ENCODE measurements around the gene KCTD17.

The KCTD17 gene

DNA sequence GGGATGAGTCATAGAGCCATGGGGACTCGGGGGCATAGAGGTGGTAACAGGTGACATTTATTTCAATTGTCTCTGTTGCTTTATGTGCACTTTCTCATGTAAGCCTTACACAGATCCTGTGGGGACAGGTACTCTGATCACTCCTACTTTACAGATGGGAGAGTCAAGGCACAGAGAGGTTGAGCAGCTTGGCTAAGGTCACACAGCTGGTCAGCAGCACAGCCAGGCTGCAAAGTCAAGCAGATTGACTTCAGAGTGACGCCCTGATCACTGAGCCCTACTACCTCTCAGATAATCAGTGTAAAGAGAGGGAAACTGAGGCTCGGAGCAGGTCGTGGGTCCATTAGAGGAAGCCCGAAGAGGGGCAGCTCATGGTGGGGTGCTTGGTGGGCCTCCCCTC is 54.4 kb downstream of the KCTD17 start:
- no peak for DNase-seq (ENCODE audit: low spot score)

DNA sequence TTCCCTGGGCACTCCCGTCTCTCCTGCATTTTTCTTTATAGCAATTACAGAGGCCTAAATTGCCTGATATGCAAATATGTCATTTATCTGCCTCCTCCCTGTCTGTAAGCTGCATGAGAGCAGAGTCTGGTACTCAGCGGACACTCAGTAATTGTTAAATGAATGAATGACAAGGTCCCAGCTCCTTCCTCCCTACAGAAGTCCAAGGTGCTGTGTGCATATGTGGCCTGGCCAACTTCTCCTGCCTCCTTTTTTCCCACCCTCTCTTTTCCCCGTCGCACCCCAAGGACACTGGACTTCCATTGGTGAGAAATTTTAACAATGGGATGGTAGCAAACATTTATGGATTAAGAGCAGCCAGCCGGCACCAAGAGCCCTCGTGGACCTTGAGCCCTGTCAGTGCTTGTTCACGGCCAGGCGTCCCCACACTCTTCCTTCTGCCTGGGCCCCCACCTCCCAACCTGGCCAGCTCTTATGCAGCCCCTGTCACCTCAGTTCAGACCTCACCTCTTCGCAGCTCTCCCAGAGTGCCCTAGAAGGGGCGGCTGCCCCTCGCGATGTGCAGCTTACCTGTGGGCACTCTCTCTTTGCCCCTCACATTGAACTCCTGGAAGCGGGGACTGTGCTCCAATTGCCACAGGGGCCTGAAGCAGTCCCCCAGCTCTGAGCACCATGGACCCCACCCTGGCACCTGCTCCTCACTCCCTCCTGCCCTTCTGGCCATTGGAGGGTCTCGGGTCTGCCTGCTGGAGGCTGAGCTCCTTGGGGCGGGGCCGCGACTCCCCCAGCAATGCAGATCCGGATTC is 56.5 kb downstream of the KCTD17 start:
- no peak for DNase-seq (ENCODE audit: low spot score)

DNA sequence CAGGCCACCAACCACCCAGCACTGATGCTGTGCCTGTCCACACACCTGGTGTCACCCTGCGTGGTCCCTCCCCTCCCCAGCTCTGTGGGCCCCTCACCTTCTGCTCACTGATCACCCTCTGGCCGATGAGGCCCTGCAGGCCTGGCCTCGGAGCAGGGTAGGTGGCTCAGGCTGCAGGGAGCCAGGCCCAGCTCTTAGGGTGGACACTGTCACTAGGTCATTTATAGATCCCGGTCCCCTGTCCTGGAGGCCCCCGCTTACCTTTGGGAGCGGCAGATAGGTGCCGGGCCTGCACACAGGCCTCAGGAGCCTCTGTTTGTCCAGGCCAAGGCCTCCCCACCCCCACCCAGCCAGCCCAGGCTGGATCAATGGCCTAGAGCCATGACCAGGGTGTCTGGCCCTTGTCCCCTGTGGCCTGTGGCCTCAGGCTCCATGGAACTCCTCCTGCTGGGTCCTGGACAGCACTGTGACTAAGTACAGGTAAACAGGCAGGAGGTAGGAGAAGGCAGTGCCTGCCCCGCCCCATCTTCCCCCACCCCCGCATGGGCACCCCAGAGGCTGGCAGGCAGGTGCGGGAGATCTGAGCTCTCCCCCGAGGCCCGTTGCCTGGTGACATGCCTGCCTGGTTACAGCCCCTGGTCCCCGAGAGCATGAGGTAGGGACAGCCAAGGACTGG is 57.8 kb downstream of the KCTD17 start, which contains the start of gene TMPRSS6:
Gene TMPRSS6, minus strand, starts transcription at position 472 of the 676 bp plus-strand sequence. CDS start 6,296 bp downstream, outside the sequence.
- no peak for DNase-seq (ENCODE audit: low spot score)

DNA sequence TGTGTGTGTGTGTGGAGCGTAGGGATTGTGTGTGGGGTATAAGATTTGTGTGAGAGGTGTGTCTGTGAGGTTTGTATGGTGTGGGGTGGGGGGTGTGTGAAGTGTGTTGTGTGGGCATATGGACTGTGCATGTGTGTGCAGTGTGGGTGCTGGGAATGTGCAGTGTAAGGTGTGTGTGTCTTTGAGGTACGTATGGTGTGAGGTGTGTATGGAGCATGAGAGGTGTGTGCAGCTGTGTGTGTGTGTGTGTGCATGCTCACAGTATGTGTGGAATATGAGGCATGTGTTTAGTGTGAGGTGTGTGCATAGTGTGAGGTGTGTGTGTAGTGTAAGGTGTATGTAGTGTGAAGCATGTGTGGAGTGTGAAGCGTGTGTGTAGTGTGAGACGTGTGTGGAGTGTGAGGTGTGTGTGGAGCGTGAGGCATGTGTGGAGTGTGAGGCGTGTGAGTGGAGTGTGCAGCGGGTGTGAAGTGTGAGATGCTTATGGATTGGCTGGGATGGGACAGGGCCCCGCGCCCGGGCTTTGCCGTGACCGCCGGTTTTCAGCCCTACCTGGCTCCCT is 59.7 kb downstream of the KCTD17 start:
- no peak for DNase-seq (ENCODE audit: low spot score)

DNA sequence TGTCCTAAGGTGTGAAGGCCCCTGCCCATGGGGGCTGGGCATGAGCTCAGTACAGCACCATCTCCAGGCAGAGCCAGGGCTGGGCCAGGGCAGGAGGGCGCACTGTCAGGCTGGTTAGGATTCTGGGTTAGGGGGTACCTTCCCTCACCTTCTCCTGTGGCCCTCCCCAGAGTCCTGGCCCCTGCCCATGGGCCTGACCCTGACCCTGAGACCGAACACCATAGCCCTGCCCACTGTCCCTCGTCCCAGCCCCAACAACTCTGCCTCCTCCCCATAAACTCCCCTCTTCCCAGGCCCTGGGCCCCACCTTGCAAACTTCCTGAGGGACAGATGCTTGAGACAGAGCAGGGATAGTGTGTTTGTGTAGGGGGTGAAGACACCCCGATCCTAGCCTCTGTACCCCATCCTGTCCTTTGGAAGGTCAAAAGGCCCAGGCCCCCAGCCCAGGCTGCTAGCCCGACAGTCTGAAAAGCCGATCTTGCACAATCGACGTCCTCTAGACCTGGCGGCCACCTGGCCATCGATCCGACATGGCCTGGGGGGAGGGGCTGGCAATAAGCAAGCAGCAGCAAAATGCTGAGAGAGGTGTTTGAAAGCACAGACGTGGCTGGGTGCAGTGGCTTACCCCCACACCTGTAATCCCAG is 60.7 kb downstream of the KCTD17 start:
- no peak for DNase-seq (ENCODE audit: low spot score)
